NCI-H2227 (cell line): ENCODE results near the gene DCAF8L2.
"Not testable (repeated sequence)": the region's sequence is repeated elsewhere in the genome, so short reads cannot be mapped to it uniquely, and the experiment has no call there.

Experiments
- DNase-seq: peaks from one replicate; lab custom pipeline; 2025; ENCODE audit not compliant: unreplicated experiment; lab: John Stamatoyannopoulos, UW

DCAF8L2 gene

GRCh38 chrX:27675493-27675892 is 85.3 kb downstream of the DCAF8L2 start:
- DNase-seq, result no peak

- no peak for DNase-seq
Observed at GRCh38 chrX:27679281-27679680, 89.1 kb downstream of the DCAF8L2 start.

- DNase-seq, result no peak
Observed at GRCh38 chrX:27680726-27681125, 90.6 kb downstream of the DCAF8L2 start.

- DNase-seq, result not testable (repeated sequence)
Observed at GRCh38 chrX:27683566-27684208, 93.5 kb downstream of the DCAF8L2 start.

GRCh38 chrX:27694667-27695066 is 104.5 kb downstream of the DCAF8L2 start:
- DNase-seq, result no peak

- no peak for DNase-seq
Observed at GRCh38 chrX:27706526-27706925, 116.4 kb downstream of the DCAF8L2 start.

- DNase-seq, result no peak
Observed at GRCh38 chrX:27715610-27716009, 125.5 kb downstream of the DCAF8L2 start.

GRCh38 chrX:27728291-27728690 is 138.1 kb downstream of the DCAF8L2 start:
- no peak for DNase-seq

GRCh38 chrX:27731962-27732361 is 141.8 kb downstream of the DCAF8L2 start:
- no peak for DNase-seq

- no peak for DNase-seq
Observed at GRCh38 chrX:27735914-27736313, 145.8 kb downstream of the DCAF8L2 start.

- DNase-seq, result no peak
Observed at GRCh38 chrX:27740933-27741332, 150.8 kb downstream of the DCAF8L2 start.

GRCh38 chrX:27743521-27743920 is 153.4 kb downstream of the DCAF8L2 start:
- DNase-seq, result not testable (repeated sequence)

- no peak for DNase-seq
Observed at GRCh38 chrX:27746516-27746915, 156.4 kb downstream of the DCAF8L2 start.

GRCh38 chrX:27750298-27750697 is 160.2 kb downstream of the DCAF8L2 start:
- not testable (repeated sequence) for DNase-seq

GRCh38 chrX:27751976-27752375 is 161.8 kb downstream of the DCAF8L2 start:
- no peak for DNase-seq

- DNase-seq, result no peak
Observed at GRCh38 chrX:27765718-27766117, 175.6 kb downstream of the DCAF8L2 start.

GRCh38 chrX:27767387-27767786 is 177.2 kb downstream of the DCAF8L2 start:
- DNase-seq, result no peak

GRCh38 chrX:27775984-27776383 is 185.8 kb downstream of the DCAF8L2 start:
- no peak for DNase-seq

GRCh38 chrX:27796640-27797257 is 206.6 kb downstream of the DCAF8L2 start:
- no peak for DNase-seq

GRCh38 chrX:27797575-27797974 is 207.4 kb downstream of the DCAF8L2 start:
- DNase-seq, result no peak
